Cardiac fibroblast (primary cell): ENCODE measurements around the gene CALHM3.
"Not testable (repeated sequence)": the region's sequence is repeated elsewhere in the genome, so short reads cannot be mapped to it uniquely, and the experiment has no call there.

Experiments used
- DNase-seq, 2 donors: peaks; one replicate each; pipeline versions ENCODE4 v3.0.0 to v3.0.0-alpha.2; 2010; ENCODE audit warnings: low read depth in 2 of 2
- H3K4me3 ChIP-seq, 2 donors: replicated peaks in 1 of 2; 1 replicate in 1 of 2; 2 replicates in 1 of 2; pipeline ENCODE4 v1.5.1; 2011; ENCODE audit warnings: low read depth in 2 of 2, low read length in 2 of 2, mild to moderate bottlenecking in 2 of 2, moderate library complexity in 1 of 2
- CTCF ChIP-seq: IDR thresholded peaks from one replicate; pipeline ENCODE4 v1.5.1; 2011; ENCODE audit warnings: low read depth, mild to moderate bottlenecking, low read length, inconsistent platforms

CALHM3 gene

GRCh38 chr10:103479135-103479534 lies at the start of gene CALHM3:
TSS of gene CALHM3 (minus strand) at chr10:103479240. CDS start at chr10:103479032, 208 bp downstream.
- no peak for TF ChIP-seq CTCF
- no peak for DNase-seq
- H3K4me3 ChIP-seq, result no peak within 1 kb of the TSS

- no peak for TF ChIP-seq CTCF
- no peak for DNase-seq
- H3K4me3 ChIP-seq, result no peak overlapping the region
These were observed 49.5 kb upstream of the CALHM3 start for GRCh38 chr10:103528549-103528948.

DNA sequence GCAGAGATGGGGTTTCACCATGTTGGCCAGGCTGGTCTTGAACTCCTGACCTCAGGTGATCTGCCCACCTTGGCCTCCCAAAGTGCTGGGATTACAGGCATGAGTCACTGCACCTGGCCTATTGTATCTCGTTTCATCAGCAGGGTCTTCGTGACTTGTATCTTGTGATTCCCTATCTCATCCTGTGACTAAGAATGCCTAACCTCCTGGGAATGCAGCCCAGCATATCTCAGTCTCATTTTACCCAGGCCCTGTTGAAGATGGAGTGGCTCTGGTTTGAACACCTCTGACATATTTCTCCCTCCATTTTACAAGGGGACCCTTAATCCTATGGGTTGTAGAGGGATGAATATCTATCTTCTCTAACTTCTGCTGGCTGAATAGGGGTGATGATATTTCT lies 48.4 kb upstream of the CALHM3 start:
- H3K4me3 ChIP-seq, result not testable (repeated sequence)
- peak in 1 of 2 donors; percentile 48 for DNase-seq

- no peak for DNase-seq
- no peak for TF ChIP-seq CTCF
These were observed 46.9 kb upstream of the CALHM3 start for GRCh38 chr10:103525901-103526300.

GRCh38 chr10:103523683-103524082 lies 44.6 kb upstream of the CALHM3 start:
- DNase-seq, result no peak
- H3K4me3 ChIP-seq, result no peak overlapping the region
- TF ChIP-seq CTCF, result no peak

More at GRCh38 chr10:103525901-103526300, 46.9 kb upstream of the CALHM3 start:
- H3K4me3 ChIP-seq, result no peak overlapping the region

DNA sequence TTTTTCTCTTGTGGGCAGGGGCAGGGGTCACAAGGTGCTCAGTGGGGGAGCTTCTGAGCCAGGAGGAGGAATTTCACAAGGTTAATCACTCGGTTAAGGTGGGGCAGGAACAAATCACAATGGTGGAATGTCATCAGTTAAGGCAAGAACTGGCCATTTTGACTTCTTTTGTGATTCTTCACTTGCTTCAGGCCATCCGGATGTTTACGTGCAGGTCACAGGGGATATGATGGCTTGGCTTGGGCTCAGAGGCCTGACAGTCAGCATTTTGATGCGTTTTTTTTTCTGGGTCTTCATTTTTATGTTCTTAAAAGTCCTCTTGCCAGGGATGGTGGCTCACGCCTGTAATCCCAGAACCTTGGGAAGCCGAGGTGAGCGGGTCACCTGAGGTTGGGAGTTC lies 43.0 kb upstream of the CALHM3 start:
- H3K4me3 ChIP-seq, DNase-seq: not testable (repeated sequence)

DNA sequence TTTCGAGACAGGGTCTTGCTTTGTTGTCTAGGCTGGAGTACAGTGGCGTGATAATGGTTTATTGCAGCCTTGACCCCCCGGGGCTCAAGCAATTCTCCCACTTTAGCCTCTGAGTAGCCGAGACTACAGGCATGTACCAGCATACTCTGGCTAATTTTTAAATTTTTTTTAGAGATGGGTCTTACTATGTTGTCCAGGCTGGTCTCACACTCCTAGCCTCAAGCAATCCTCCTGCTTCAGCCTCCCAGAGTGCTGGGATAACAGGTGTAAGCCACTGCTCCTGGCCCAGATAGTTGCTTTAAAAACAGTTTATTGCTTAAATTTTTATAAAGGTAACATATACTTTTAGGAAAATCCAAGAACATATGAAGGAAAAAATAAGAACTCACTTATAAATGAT lies 40.8 kb upstream of the CALHM3 start:
- DNase-seq, result no peak

More for the DNA sequence above, 40.8 kb upstream of the CALHM3 start:
- H3K4me3 ChIP-seq, result no peak overlapping the region
- TF ChIP-seq CTCF, result no peak
